HG03280 (cell line): Measurements from ENCODE around the gene DLST.

Source experiments
- ATAC-seq: cut with Tn5 transposase; IDR thresholded peaks from one replicate; pipeline ENCODE4 v1.9.1; 2021; ENCODE audit warnings: mild to moderate bottlenecking, moderate library complexity; ENCODE audit not compliant: unreplicated experiment

Gene DLST

DNA sequence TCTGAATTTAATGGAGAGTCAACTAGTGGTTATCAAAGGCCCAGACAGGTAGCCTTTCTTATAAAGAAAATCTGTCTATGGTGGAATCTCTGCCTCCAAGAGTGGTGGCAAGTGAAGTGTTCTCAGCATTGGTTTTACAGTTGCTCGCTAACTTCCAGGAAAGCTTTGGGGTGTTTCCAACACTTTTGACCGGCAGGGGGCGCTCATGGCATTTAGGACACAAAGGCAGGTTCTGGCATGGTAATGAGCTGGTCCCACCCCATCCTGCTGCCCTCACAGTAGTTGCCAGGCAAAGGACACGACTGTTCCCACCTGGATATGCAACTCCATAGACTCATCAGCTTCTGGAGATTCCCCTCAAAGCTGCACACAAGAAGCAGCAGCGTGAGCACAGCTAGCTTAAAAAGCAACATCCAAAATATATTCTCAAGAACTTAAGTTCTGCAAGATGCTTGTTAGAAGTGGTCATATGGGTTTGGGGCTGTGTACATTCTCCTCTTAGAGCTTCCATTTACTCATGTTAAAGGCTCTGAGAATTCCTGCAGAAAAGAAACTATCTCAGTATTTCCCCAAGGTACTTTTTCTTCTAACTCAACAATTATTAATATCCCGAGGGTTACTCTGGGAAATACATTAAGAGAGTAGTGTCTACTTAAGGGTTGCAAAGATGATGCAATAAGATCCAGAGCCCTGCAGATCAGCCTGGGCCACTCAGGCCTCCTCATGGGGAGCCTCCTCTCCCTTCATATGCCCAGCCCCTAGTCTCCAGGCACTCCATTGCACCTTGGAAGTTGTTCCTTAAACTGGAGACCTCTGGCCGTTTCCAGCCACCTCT lies 20.6 kb upstream of the DLST start:
- no peak for ATAC-seq

- no peak for ATAC-seq
These were observed 20.0 kb upstream of the DLST start for GRCh38 chr14:74861734-74862090.

GRCh38 chr14:74863274-74863673 lies 18.4 kb upstream of the DLST start:
- ATAC-seq: no peak

- ATAC-seq: no peak
These were observed 17.5 kb upstream of the DLST start for GRCh38 chr14:74864198-74864597.

DNA sequence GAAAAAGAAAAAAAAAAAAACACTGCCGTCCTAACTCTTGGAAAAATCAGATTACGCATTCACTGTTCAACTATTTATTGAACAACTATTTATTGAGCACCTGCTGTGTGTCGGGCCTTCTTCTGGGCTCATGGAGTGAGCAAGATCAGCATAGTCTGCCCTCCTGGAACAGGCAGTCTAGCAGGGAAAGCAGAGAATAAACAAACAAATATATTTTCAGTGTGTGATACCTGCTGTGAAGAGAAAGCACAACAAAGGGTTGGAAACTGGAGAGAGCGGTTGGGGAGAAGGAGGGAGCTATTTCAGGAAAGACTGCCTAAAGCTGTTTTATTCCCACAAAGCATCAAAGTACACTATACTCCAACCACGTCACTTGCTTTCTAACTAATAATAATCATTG lies 16.6 kb upstream of the DLST start:
- ATAC-seq: no peak

DNA sequence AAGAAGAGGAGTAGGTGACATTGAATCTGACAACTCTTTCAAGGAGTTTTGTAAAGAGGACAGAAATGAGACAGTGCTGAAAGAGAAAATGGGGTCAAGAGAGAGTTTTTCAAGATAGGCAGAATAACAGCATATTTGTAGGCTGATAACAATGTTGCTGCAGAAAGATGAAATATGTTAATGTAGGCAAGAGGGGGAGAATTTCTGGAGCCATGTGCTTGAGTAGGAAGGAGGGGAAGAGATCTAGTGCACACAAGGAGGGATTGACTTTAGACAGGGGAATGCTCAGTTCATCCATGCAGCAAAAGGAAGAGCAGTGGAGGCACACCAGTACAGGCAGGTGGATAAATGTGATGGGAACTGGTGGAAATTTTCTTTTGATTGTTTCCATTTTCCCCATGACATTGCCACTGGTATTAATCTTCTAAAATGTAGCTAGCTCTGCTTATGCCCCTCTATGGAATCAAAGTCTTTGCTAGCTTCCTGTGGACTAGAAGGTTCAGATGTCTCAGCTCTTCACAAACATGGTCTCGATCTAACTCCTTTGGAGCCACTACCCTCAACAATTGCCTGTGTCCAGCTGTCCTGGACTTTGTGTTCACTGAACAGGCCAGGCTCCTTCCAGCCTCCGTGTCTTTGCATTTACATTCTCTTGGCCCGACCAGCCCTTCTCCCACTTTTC lies 14.9 kb upstream of the DLST start:
- no peak for ATAC-seq

- ATAC-seq: no peak
These were observed 14.0 kb upstream of the DLST start for GRCh38 chr14:74867673-74868072.

DNA sequence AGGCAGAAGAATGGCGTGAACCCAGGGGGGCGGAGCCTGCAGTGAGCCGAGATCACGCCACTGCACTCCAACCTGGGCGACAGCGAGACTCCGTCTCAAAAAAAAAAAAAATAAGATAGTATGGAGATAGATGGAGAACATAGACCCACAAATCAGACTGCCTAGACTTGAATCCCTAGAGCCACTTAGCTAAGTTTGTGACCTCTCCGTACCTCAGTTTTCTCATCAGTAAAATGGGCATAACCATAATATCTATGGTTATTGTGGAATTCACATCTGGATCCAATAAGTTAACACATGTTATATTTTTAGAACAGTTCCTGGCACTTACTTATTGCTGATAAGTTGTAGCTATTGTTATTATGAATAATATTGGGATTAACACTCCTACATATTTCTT lies 13.0 kb upstream of the DLST start:
- no peak for ATAC-seq

DNA sequence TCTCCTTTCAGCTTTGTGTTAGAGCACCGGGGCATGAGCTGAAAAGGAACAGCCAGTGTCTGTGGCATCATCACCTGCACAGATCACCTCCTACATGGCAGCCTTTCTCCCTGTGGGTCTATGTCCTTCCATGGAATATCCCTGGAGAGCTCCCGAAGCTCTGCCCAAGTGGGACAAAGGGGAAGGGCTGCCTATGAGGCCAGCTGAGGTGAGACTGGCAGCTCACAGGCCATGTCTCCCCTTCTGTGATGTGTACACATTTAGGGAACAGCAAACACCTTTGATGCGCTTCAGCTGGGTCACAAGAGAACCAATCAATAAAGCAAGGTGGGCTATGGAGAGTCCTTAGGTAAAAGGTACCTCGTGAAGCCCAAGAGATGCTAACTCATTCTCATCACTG lies 9.9 kb upstream of the DLST start:
- ATAC-seq: no peak

DNA sequence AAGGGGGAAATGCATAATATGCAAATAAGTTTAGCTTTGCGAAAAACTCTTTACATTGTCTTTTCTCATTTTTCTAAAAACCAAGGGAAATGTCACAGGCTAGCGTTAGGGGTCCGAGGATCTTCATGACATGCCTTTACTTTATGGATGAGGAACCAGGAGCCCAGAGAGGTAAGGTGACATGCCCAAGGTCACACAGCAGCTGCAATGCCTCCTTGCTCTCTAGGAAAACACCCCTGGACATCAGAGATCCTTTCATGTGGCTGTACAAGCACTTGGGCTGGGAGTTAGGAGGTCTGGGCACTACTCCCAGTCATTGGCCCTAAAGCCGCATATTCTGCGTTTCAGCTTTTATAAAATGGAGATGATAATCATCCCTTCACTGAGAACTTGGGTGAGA lies 6.5 kb upstream of the DLST start:
- no peak for ATAC-seq

DNA sequence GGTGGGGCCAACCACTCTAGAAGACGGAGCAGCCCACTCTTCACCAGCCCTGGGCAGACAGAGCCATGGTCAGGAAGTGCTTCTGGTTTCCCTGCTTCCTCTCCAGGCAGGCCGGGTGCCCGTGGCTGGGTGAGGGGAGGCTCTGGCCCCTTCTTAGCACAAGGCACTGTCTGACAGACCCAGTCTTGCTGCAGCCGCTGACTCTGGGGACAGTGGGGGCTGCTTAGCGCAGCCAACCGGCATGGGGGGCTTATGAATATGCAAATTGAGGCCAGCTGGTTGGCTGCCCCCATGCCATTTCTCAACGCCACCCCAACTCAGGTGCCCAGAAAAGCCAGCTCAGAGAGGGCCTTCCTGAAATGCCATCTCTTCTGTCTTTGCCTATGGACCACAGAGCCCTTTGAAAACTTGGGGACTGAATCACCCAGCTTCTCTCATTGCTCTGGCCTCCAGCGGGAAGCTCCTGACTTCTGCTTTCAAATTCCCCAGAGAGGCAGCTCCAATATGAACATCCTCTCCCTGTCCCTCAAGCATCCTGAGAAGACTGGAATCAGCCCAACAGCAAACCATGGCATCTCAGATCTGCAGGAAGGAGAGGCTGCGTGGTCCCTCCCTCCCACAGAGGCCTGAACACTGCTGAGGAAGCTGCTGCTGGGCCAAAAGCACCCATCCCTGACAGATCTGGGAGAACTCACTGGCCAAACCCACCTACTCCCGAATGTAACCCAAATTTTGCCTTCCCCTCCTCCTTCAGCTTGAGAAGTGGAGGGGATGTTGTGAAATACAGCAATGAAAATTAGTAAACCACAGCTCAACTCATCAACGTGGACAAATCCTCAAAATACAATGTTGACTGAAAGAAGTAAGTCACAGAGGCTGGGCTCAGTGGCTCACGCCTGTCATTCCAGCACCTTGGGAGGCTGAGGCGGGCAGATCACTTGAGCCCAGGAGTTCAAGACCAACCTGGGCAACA lies 5.5 kb upstream of the DLST start, which contains the start of gene PROX2:
Gene PROX2 (minus strand): TSS at position 205 of the 973 bp plus-strand sequence. CDS start 12,311 bp downstream, outside the sequence.
- ATAC-seq: peak; percentile 58

GRCh38 chr14:74879427-74880182 lies 2.1 kb upstream of the DLST start:
- no peak for ATAC-seq

DNA sequence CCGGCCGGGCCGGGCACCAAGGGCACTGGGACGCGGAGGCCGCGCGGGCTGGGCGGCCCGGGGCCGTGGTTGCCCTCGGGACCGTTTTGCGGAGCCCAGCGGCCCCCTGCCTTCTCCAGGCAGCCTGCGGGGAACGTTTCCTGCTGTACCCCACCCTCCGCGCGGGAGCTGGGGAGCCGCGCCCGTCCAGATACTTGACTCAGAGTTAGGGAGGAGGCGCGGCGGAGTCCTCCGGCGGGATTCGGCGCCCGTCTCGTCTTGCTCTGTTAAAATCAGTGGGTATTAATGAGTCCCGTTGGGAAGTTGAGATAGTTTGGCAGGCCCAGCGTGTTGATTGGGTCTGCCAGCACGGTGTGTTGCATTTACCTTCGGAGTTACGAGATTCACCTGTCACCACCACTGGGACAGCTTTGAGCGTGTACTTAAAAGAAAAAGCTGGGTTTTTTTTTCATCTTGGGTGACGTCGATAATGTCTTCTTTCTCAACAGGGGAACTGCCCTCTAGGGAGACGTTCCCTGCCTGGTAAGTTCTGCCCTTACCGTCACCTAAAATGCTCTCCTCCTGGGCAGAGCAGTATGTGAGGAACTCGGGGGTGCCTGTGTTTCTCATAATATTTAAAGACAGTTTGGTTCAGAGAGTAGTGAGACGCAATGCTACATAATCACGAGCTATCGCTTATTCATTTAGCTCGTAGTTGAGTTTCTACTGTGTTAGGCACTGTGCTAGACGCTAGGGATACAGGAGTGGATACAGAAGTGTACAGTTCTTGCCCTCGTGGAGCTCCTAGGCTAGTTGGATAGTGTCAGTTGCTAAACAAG lies 596 bp downstream of the DLST start:
- peak; percentile 43 for ATAC-seq

DNA sequence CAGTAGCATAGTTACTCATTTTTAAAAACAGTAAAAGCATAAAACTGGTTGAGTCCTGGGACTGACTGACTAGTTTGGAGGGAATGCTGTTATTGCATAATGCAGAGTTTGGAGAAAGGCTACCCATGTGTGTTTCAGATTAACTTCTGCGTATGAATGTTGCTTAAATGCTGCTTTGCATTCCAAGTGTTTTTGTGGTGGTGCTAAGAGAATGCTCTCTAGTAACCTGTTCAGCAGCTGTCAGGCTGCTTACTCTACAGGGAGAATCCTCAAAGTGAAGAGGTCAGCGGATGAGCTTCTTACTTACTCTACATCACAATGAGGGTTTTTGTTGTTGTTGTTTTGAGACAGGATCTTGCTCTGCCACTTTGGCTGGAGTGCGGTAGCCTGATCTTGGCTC lies 4.3 kb downstream of the DLST start:
- ATAC-seq: no peak

DNA sequence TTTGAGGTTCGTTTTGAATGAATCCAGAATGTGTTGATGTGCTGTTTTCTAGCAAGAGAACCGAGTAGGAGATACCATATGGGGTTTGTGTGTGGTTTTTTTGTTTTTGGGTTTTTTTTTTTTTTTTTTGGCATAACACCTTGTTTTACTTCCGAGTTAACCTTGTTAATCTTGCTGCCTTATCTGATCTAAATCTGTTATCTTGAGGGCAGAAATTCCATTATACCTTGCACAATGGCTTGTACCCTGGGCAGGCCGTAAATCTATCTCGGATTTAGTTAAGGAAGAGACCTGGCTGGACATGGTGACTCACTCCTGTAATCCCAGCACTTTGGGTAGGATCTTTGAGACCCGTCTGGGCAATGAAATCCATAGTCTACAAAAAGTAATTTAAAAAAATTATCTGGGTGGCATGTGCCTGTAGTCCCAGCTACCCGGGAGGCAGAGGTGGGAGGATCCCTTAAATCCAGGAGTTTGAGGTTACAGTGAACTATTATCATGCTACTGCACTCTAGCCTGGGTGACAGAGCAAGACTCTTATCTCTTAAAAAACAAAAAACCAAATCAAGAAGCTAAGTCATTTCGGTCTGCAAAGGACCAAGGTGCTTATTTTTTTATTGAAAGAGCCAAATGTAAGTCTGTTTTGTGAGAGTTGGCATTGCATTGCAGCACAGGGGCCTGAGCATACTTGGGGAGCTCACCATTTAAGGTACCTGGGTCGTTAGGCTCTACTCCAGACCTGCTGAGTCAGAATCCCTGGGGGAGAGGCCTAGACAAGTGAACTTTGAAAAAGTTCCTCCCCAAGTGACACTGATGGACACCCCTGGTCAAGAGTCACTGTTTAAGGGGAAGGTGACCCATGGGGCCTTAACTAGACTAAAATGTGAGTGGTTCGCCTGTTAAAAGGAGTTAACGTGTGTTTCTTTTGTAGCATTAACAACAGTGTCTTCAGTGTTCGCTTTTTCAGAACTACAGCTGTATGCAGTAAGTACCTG lies 6.7 kb downstream of the DLST start:
- ATAC-seq: no peak

GRCh38 chr14:74890262-74890661 lies 8.5 kb downstream of the DLST start:
- no peak for ATAC-seq

GRCh38 chr14:74891870-74892269 lies 10.2 kb downstream of the DLST start:
- ATAC-seq: no peak

- no peak for ATAC-seq
These were observed 11.0 kb downstream of the DLST start for GRCh38 chr14:74892745-74893144.
